PC-3 (cell line): ENCODE measurements around the gene EYS.

ENCODE experiments used
- CTCF ChIP-seq: fragments of 300-600 bp; sonication (generic); conservative IDR thresholded peaks from 2 replicates; pipeline ENCODE4 v1.5.1; 2017; ENCODE audit warnings: antibody characterized with exemption, low read depth, mild to moderate bottlenecking, low read length
- EZH2 ChIP-seq: fragments of 300-600 bp; sonication (generic); IDR thresholded peaks from one replicate; pipeline ENCODE4 v1.6.1; 2017; ENCODE audit warnings: antibody characterized with exemption, mild to moderate bottlenecking, low read length; ENCODE audit not compliant: unreplicated experiment
- EZH2phosphoT487 ChIP-seq: fragments of 300-600 bp; sonication (generic); IDR thresholded peaks from 2 replicates; pipeline ENCODE4 v1.6.1; 2018; ENCODE audit warnings: mild to moderate bottlenecking, antibody characterized with exemption, low read length, borderline replicate concordance

GRCh38 chr6:63783096-63783495, 1923.9 kb downstream of the EYS start:
- TF ChIP-seq CTCF (no peak), EZH2 (no peak), EZH2phosphoT487 (no peak)
